ENCODE results near the gene CIB4. TPM values are rescaled to one million over a fixed set of nuclear protein-coding genes. Genes with fewer than 3 reads are reported as not detected.

Gene CIB4
- total RNA-seq, 4 donors from 2014 or later, result 0.45 to 0.94 TPM; not detected in 2

DNA sequence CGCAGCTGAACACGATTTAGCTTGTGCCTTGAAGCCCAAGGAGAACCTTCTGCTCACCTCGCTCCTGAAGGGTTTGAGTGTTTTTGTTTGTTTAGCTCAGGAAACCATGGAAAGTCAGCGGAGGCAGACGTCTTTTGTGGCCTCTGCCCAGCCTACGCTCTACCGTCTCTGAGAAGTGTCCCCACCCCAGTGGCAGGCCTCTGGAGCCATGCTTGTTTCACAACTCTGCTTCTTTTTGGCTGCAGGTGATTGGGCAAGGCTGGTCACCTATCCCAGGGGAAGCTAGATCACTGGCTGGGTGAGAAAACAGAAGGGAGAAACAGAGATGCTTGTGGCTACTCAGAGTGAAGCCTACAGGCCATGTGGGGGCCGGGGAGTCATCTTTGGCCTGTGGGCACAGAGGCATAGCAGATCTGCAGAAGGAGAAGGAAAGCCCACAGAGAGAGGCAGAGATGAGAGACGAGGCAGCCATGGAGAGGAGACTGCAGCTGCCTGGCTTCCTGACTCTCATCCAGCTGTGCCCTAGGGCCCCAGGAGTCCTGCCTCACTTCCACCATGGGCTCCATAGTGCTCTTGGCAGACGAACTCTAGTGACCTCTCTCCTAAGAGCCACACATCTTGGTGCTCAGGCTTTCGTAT is 50.1 kb downstream of the CIB4 start:
- H3K4me1 ChIP-seq, result peaks cover 0 to 6% of the 10 kb centered on the region in 2 donors
- DNase-seq, result no peak
- intact Hi-C loops (cut with DNase I), result no loop called here
- no peak overlapping the region for H3K4me3 ChIP-seq (replicated peaks in 1 of 3)
- no peaks in the 10 kb centered on the region for H3K36me3 ChIP-seq
- no peak overlapping the region for H3K27ac ChIP-seq
- H3K27me3 ChIP-seq, result no peaks in the 10 kb centered on the region
- TF ChIP-seq, protein P1, sequence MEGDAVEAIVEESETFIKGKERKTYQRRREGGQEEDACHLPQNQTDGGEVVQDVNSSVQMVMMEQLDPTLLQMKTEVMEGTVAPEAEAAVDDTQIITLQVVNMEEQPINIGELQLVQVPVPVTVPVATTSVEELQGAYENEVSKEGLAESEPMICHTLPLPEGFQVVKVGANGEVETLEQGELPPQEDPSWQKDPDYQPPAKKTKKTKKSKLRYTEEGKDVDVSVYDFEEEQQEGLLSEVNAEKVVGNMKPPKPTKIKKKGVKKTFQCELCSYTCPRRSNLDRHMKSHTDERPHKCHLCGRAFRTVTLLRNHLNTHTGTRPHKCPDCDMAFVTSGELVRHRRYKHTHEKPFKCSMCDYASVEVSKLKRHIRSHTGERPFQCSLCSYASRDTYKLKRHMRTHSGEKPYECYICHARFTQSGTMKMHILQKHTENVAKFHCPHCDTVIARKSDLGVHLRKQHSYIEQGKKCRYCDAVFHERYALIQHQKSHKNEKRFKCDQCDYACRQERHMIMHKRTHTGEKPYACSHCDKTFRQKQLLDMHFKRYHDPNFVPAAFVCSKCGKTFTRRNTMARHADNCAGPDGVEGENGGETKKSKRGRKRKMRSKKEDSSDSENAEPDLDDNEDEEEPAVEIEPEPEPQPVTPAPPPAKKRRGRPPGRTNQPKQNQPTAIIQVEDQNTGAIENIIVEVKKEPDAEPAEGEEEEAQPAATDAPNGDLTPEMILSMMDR (IDR thresholded peaks at IDR 0.05), result no peak
- no peaks in the 10 kb centered on the region for H3K9me3 ChIP-seq
- WGBS, 2 donors, result 61 to 66% methylated on average over 10 to 11 of the region's 11 CpGs

DNA sequence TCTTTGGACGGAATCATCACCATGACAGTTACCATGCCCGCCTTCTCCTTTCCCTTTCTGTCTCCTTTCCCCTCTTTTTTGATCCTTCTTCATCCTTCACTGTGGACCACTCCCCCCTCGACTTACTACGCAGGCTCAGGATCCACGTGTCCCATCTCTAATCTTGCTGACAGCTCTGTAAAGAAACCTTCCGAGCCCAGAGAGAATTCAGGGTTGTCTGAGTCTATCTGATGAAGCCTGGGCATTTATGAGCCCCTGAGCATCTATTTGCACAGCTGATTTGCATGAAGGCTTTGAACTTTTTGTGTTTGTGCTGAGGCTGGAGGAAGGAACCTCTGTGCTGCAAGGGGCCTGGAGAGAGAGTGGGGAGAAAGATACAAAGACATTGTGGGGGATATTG is 50.7 kb downstream of the CIB4 start:
- H3K27ac ChIP-seq, result no peak overlapping the region
- H3K9me3 ChIP-seq, result no peaks in the 10 kb centered on the region
- 80 to 82% methylated on average over 6 of the region's 6 CpGs for WGBS, 2 donors
- no peak overlapping the region for H3K4me3 ChIP-seq (replicated peaks in 1 of 3)
- DNase-seq, result no peak
- H3K36me3 ChIP-seq, result no peaks in the 10 kb centered on the region
- intact Hi-C loops (cut with DNase I), result no loop called here
- H3K4me1 ChIP-seq, result peaks cover 0 to 6% of the 10 kb centered on the region in 2 donors
- TF ChIP-seq POLR2A (IDR thresholded peaks at IDR 0.05), result no peak
- TF ChIP-seq, protein P1 (IDR thresholded peaks at IDR 0.05), result no peak
- no peaks in the 10 kb centered on the region for H3K27me3 ChIP-seq

DNA sequence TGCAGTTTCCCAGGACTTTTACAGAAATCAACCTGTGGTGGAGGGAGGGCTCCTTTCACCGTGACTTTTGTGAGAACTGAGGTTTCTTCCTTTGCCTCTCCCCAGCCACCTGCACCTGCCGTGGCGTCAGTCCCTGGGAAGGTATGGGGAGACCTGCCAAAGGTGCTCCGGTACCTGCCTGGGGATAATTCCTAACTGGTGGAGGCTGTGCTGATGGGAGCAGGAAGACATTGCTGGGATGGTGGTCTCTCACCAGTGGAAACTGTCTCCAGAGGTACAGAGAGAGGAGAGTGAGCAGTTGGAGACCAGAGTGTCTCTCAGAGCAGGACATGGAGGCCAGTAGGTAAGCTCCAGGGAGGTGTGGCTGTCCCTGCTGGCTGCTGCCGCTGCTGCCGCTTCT is 52.6 kb downstream of the CIB4 start:
- Histone ChIP-seq H3K9me3 (no peaks in the 10 kb centered on the region), H3K27ac (no peak overlapping the region), H3K36me3 (no peaks in the 10 kb centered on the region), H3K27me3 (no peaks in the 10 kb centered on the region), H3K4me3 (replicated peaks in 1 of 3) (no peak overlapping the region), H3K4me1 (peaks cover 0 to 6% of the 10 kb centered on the region in 2 donors)
- no peak for TF ChIP-seq POLR2A (IDR thresholded peaks at IDR 0.05)
- TF ChIP-seq, protein P1 (IDR thresholded peaks at IDR 0.05), result no peak
- intact Hi-C loops (cut with DNase I), result no loop called here
- no peak for DNase-seq
- whole genome bisulfite sequencing, 2 donors, result 83 to 89% methylated on average over 5 of the region's 6 CpGs

DNA sequence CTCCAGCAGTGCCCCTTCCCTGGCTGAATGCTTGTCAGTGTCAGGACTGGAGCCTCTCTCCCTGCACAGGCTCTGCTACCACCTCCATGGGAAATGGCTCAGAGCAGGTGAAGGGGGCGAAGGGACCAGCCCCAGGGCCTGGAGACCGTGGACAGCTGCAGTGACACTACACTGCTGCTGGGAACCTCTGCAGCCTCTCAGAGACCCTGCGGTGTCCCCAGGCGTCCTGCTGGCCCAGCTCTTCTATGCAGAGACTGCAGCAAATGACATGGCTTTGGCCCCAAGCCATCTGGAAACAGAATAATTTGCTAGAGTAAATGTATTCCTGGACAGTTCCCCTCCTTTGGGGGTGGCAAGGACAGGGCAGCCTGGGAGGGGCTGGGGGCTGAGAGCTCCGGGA is 53.2 kb downstream of the CIB4 start:
- no peak for TF ChIP-seq POLR2A (IDR thresholded peaks at IDR 0.05)
- TF ChIP-seq, protein P1 (IDR thresholded peaks at IDR 0.05), result no peak
- intact Hi-C loops (cut with DNase I), result no loop called here
- no peak overlapping the region for H3K4me3 ChIP-seq (replicated peaks in 1 of 3)
- no peak for DNase-seq
- H3K27ac ChIP-seq, result no peak overlapping the region
- H3K27me3 ChIP-seq, result no peaks in the 10 kb centered on the region
- peaks cover 0 to 6% of the 10 kb centered on the region in 2 donors for H3K4me1 ChIP-seq
- WGBS, 2 donors, result 65 to 78% methylated on average over 3 to 4 of the region's 5 CpGs
- H3K9me3 ChIP-seq, result no peaks in the 10 kb centered on the region
- H3K36me3 ChIP-seq, result no peaks in the 10 kb centered on the region

DNA sequence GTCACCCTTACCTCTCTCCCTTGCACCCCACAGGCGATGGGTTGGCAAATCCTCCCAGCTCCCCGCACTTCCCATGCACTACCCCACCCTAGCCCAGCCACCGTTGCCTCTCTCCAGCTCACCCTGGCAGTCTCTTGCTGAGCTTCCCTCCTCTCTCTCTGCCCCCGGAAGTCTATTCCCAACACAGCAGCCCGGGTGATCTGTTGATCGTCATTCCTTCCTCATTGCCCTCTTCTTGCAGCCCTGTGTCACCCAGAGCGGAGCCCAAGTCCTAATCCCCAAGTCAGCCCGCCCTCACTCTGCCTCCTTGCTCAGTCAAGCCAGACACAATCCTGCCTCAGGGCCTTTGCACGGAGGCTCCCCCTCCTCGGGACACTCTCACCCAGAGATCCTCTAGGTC is 55.2 kb downstream of the CIB4 start:
- intact Hi-C loops (cut with DNase I), result no loop called here
- H3K4me1 ChIP-seq, result peaks cover 0 to 4% of the 10 kb centered on the region in 2 donors
- 56 to 58% methylated on average over 10 of the region's 10 CpGs for WGBS, 2 donors
- no peaks in the 10 kb centered on the region for H3K27me3 ChIP-seq
- TF ChIP-seq, protein P1 (IDR thresholded peaks at IDR 0.05), result no peak
- TF ChIP-seq POLR2A (IDR thresholded peaks at IDR 0.05), result no peak
- H3K9me3 ChIP-seq, result no peaks in the 10 kb centered on the region
- no peak overlapping the region for H3K4me3 ChIP-seq (replicated peaks in 1 of 3)
- H3K36me3 ChIP-seq, result no peaks in the 10 kb centered on the region
- DNase-seq, result no peak
- H3K27ac ChIP-seq, result no peak overlapping the region
